SW 1271 (cell line): ENCODE results near the gene ZNF526.

ENCODE experiments used
- DNase-seq, 2 experiments: peaks; one replicate each; lab custom pipeline; 2025; lab: John Stamatoyannopoulos, UW

Gene ZNF526, protein sequence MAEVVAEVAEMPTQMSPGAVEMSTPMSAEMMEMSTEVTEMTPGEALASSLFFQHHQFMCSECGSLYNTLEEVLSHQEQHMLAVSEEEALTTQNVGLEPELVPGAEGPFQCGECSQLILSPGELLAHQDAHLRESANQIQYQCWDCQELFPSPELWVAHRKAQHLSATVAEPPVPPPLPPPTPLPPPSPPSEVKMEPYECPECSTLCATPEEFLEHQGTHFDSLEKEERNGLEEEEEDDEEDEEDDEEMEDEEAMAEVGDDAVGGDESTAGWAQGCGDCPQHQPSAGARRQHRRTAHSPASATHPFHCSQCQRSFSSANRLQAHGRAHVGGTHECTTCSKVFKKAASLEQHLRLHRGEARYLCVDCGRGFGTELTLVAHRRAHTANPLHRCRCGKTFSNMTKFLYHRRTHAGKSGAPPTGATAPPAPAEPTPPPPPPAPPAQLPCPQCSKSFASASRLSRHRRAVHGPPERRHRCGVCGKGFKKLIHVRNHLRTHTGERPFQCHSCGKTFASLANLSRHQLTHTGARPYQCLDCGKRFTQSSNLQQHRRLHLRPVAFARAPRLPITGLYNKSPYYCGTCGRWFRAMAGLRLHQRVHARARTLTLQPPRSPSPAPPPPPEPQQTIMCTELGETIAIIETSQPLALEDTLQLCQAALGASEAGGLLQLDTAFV

DNA sequence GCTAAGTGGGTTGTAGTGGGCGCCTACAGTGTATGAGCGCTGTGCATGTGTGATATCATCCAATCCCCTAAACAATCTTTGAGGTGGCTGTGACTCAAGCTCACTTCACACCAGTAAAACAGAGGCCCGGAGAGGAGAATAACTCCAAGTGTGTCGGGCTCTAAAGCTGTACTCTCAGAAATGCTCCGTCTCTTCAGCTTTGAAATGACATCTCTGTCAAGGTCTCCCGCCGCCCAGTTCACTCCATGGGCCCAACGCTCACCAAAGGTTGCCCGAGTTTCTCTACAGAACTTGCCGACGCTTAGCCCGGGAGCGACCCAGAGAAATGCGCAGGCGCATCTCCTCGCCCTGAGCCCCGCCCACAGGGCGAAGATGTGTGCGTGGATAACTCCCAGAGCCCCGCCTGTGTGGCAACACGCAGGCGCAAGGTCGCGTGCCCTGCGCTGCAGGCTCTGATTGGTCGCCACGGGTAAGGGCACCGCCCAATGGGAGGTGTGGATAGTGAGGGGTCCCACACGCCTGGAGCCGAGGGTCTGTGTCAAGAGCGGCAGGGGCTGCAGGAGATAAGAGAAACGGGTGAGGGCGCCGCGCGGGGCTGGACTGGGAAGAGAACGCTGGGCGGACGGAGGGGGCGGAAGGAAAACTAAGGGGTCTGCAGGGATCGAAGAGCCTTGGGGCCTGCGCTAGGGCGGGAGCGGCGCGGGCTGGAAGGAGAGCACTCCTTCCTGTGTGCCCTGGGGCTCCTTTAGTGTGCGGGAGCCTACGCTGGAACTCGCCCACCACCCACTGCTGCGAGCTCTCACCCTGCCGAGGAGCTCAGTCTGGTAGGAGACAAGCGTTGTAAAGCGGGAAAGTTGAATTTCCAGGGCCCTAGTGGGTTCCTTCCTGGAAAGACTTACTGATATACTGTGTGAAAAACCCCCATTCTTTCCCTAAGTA is at the start of gene ZNF526:
Gene ZNF526, plus strand, starts transcription at position 501 of the 939 bp plus-strand sequence. CDS start 4,092 bp downstream, outside the sequence.
- peak; percentile 81 to 92 for DNase-seq

DNA sequence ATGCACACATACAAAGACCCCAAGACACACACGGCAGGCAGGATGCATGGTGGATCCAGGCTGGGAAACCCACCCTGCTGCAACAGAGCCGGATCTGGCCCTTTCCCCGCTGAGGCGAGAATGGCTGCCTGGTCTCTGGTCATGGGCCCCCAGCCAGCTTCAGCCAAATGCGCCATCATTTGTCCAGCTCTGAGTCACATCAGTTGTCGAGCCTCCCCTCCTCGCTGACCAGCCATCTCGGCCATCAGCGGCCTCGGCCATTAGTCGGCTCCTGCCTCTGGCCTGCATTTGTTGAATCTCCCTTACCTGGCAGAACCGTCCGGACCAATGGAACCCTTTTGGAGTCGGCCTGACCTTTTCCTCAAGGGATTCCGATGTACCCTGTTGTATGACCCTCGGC is 49.4 kb upstream of the ZNF526 start:
- no peak for DNase-seq

DNA sequence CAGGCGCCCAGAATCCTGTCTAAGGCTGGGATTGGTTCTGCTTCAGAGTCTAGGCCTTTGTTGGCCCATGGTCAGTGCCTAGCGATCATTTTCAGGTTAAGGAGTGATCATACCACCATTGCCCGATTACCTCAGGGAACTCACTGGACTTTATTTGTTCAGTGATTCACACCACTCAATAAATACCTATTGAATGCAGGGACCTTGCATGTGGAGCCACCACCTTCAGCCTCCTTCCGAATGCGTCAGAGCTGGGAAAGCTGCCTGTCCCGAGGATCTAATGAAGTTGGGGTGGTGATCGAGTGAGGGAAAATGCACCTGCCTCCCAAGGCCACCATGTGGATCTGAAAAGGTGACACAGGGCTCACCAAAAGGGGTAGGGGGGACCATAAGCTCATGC is 47.9 kb upstream of the ZNF526 start:
- DNase-seq = no peak

DNA sequence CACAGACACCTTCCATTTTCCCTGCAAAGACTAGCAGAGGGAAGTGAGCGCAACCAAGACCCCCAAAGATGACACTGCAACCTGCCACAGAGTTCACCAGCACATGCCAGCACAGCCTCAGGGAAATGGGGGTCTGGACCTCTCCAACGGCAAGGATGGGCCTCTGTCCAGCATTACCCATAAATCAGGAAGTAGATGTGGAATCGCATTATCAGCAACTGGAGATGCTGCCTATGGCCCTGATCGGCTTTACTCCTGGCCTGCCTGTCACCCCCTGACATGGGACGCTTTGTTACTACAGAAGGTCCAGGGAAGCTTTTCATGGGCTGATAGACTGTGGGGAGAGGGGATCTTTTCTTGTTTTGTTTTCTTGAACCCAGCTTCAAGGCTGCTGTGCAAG is 46.4 kb upstream of the ZNF526 start:
- DNase-seq = no peak

DNA sequence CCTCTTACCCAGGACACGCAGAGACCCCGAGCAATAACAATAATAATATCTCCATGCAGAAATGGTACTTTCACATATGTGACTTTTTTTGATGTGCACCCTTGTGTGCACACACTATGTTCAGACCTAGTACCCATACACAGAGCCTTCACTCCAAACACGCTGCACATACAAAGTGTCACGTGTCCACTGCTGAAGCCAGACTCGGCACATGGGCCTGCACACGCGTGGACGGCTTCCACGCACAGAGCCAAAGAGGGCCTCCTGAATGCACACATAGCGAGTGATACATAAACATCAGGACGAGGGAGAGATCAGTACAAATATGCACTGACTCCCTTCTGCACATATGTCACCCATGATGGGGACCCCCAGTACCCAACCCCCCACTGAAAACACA is 45.9 kb upstream of the ZNF526 start:
- no peak for DNase-seq

DNA sequence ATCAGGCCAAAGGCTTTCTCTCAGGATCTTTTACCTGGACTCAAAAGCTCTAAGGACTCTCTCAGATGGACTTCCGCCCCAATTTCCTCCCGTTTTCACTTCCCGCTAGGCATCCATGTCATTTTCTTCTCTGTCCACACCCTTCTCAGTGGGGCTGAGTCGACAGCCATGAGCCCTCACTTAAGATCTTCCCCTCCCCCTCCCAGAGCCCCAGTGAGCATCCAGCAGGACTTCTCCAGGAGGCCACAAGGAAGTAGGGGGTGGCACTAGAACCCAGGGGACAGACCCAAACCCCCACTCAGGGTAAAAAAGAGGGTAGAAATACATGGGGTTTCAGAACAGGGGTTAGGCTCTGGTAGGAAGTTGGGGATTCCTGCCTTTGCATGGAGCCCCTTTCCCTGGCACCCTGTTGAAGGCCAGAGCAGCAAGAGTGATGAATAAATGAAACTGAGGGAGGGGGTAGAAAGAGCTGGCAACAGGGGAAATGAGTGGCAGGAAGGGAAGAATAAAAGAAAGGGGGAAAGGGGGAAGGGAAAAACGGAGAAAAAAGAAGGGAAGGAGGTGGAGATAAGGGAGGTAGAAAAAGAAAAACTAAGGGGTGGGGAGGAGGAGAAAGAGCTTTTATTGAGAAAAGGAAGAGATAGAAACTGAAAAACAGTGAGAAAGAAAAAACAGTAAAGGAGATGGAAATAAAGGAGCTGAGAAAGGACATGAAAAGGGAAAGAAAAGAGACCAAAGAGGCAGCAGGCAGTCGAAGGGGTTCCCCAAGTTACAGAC is 45.0 kb upstream of the ZNF526 start:
- DNase-seq = no peak

DNA sequence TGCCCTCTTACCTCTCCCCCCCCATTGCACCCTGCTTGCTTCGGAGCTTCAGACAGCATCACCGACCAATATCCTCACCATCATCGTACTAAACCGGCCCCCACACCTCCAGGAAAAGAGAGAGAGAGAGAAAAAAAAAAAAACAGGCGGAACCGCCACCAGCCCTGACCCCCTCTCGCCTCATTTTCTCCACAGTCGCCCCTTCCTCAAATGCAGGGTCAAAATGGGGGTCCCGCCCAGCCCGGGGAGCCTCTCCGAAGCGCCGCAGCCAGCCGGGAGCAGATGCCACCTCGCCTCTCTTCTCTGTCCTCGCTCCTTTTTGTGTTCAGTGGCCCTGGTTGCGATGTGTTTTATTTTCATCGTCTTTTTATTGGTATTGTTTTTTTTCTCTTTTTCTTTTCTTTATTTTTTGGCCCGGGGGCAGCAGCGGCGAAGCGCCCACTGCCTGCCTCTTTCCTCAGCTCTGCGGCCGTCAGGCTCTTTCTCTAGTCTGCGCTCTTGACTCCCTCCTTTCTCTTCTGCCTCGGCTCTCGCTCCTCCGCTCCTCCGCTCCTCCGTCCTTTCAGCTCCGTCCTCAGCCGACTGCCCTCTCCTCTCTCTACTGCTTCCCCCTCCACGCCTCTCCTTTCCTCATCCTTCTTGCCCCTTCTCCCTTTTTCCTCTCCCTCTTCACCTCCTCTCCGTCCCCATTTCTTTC is 44.0 kb upstream of the ZNF526 start:
- DNase-seq = no peak

DNA sequence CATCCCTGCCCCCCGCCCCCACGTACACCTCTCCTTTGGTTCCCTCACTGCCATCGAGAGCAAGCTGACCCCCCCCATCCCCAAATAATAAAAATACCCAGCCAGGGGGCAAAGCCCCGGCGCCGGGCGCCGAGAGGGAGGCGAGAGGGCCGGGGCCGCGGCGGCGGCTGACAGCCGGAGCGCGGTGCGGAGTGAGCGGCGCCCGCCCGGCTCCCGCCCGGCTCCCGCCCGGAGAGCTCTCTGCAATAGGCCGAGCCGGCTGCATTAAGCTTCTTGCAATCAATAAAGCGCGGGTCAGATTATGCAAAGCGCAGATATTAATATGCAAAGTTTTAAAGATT is 43.5 kb upstream of the ZNF526 start:
- no peak for DNase-seq

DNA sequence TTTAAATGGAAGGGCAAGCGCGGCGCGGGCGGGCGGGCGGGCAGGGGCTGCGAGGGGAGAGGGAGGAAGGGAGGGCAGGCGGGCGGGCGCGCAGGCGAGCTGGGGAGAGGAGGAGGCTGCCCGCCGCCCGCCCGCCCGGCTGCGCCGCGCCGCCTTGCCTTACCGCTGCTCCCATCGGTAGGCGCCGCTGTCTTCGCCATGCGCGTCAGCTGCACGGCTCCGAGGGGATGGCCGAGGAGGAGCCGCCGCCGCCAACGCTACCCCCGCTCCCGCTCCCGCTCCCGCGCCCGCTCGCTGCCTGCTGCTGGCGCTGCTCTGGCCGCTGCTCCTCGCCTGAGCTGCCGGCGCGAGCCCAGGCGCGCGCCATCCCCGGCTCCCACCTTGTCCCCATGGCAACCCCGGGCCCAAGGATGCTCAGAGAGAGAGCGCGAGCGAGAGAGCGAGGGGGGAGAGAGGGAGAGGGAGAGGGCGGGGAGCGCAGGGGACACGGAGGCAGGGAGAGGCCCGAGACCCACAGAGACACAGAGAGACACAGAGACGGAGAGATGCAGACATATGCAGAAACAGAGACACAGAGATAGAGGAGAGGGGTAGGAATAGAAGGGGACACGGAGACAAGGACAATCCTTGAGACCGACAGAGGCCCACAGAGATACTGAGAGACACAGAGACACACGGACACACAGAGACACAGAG is 43.0 kb upstream of the ZNF526 start:
- DNase-seq = peak in 1 of 2 experiments; percentile 36

DNA sequence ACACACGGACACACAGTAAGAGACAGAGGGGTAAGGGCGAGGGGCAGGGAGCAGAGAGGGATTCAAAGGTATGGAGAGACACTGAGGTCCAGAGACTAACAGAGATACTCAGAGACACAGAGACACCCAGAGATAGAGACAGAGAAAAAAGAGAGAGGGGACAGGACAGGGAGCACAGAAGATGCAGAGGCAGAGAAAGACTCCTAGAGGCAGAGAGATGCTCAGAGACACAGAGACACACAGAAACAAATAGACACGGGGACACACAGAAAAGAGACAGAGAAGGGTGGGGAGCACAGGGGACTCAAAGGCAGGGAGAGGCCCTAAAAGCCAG is 42.5 kb upstream of the ZNF526 start:
- DNase-seq = no peak

DNA sequence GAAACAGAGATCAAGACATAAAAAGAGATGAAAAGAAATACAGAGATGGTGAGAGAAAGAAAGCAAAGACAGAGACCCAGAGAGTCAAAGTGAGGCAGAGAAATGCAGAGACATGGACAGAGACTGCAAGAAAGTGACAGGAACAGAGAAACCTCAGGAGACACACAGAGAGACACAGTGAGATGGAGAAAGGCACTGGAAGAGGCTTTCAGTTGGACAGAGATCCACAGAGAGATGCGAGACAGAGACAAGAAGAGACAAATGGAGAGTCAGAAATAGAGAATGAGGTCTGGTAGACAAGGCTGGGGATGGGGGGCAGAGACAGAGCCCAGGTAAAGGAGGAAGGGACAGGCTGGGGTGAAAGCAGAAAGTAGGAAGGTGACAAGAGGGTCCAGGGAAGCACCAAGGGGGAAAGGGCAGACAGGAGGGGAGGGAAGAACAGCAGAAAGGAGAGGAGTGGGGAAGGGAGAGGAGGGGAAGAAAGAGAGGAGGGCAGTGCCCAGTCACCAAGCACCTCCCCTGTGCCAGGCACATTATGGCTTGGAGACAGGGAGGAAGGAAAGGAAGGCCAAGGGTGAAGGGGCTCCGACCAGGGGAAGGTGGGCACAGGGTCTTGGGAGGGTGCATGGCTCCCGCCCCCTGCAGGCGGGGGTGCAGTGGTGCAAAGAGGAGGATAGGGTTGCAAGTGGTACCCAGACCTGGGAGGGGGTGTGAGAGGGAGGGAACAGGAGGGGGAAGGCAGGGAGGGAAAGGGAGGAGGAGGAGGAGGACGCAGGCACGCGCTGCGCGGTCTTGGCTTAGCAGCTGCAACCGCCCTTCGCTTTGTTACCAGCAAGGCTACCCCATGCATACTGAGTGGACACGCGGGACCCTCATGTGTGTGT is 41.1 kb upstream of the ZNF526 start:
- DNase-seq = no peak

DNA sequence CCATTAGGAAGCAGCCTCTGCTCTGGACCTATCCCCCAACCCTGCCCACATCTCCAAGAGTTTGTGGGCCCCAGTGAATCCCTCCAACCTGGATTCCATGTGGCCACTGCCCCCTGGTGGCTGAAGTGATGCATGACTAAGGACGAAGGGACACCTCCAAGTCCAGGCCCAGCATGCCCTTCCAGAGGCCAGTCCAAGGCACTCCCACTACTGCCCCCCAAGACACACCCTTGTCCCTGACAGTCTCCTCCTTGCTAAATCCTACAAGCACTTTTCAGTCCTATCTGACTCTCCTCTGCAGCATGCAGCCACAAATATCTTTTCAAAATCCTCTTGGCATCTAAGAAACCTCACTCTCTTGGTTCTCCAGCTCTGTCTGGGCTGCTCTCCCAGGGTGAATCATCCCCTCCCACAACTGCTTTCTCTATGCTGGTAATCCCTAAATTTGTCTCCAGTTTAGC is 35.7 kb upstream of the ZNF526 start:
- peak; percentile 20 to 59 for DNase-seq

DNA sequence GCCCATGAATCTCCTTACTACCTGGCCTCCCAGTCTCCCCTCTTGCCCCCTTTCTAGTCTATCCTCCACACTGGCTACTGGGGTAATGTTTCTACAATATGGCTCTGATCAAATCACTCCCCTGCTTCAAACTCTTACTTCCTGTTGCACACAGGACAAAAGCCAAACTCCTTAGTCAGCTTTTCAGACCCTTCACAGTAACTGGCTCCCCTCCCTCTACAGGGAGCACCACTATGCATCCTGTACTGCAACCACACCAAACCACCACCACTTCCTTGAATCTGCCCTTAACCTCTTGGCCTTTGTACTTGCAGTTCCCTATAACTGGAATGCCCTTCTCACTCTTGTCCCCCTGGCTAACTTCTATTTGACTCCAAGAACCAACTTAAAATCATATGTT is 34.8 kb upstream of the ZNF526 start:
- DNase-seq = no peak

DNA sequence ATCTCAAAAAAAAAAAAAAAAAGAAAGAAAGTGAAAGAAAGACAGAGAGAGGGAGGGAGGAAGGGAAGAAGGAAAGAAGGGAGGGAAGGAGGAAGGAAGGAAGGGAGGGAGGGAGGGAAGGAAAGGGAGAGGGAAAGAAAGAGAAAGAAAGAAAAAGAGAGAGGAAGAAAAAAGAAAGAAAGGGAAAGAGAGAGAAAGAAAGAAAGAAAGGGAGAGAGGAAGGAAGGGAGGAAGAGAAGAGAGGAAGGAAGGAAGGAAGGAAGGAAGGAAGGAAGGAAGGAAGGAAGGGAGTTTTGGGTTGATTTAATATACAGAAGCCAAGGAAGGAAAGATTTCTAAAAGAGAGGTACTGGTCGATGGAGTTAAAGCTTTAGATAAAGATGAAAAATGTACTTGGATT is 31.4 kb upstream of the ZNF526 start:
- DNase-seq = no peak

DNA sequence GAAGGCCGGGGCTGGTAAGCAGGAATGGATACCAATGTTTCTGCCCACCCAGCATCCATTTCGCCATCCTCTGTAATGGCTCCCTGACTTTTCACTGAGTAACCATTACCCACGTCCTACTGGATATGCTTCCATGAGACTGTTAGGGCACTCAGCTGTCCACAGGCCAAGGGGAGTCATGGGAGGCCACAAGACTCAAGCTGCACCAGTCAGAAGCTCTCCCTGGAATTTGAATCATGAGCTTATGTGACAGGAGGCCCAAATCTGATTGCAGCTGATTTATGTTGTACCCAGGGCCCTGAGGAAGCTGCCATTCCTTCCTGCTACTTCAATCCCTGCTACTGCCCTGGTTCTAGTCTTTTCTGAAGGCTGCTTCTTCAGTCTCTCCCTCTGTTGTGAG is 31.0 kb upstream of the ZNF526 start:
- no peak for DNase-seq

DNA sequence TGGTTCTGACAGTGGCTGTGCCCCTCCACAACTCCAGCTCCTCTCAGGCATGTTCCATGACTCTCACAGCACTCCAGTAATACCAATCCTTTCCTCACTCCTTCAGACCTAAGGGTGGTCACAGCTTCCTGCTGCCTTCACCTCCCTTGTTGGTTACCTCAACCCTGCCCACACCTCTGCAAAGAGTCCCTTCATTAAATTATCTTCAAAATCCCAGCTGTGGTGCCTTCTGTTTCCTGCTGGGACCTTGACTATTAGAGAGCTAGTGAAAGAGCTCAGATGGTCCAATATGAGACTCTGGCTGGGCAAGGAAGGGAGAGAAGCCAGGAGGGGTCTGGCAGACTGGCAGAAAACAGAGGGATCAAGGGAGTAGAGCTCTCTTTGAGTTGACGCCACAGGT is 28.8 kb upstream of the ZNF526 start:
- no peak for DNase-seq

DNA sequence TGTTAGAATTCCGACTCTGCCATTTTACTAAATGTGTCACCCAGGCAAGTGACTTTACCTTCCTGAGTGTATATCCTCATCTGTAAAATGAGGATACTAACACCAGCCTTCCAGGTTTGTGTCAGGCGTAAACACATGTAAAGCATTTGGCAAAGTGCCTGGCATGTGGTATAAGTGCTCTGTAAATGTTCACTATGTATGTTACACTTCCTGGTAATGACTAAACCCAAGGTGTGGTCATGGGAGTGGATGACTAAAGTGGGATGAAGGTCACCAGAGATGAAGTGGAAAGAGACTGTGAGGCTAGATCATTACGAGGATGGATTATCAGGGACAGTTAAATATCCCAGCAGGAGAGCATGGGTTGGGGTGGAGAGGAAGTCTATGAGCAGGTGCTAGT is 28.3 kb upstream of the ZNF526 start:
- peak in 1 of 2 experiments; percentile 9 for DNase-seq

DNA sequence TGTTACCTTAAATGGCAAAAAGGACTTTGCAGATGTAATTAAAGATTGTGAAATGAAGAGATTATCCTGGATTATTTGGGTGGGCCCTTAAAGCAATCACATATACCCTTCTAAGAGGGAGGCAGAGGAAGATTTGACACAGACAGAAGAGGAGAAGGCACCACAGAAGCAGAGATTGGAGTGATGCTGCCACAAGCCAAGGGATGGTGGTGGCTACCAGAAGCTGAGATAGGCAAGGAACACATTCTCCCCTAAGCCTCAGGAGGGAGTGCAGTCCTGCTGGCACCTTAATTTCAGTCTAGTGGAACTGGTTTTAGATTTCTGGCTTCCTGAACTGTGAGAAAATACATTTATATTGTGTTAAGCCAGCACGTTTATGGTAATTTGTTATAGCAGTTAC is 26.8 kb upstream of the ZNF526 start:
- DNase-seq = no peak

DNA sequence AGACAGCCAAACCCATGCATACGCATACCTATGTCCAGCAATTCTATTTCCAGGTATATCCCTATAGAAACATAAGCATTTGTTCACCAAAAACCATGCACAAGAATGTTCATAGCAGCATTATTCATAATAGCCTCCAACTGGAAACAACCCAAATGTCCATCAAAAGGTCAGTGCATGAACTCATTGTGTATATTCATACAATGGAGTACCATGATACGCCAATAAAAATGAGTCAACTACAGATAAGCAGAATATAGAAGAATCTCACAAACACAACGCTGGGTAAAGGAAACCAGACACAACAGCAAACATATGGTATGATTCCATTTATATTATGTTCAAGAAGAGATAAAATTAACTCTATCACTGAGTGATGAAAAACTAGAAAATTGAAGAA is 26.4 kb upstream of the ZNF526 start:
- no peak for DNase-seq
